Activated CD8-positive, alpha-beta memory T cell treated with anti-CD3 and anti-CD28 coated beads, Interleukin-2, amount 50 U/mL, for 24 hours (primary cell): ENCODE data around the gene ZSCAN22.
"Not testable (repeated sequence)": the region's sequence is repeated elsewhere in the genome, so short reads cannot be mapped to it uniquely, and the experiment has no call there.

Experiments used
- DNase-seq: peaks from one replicate; pipeline ENCODE4 v3.0.0-alpha.2; 2020; ENCODE audit errors: extremely low read depth

ZSCAN22 gene

DNA sequence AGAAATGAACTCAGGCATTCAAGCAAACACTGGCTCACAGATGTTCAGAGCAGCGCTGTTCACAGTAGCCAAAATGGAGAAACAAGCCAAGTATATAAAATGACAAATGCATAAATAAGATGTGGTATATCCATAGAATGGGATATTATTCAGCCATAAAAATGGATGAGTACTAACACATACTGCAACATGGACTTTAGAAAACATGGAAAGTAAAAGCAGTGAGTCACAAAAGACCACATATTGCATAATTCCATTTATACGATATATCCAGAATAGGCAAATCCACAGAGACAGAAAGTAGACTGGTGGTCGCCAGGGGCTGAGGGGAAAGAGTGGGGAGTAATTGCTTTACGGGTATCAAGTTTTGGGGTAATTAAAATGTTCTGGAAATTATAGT, 47.4 kb downstream of the ZSCAN22 start:
- no peak for DNase-seq

DNA sequence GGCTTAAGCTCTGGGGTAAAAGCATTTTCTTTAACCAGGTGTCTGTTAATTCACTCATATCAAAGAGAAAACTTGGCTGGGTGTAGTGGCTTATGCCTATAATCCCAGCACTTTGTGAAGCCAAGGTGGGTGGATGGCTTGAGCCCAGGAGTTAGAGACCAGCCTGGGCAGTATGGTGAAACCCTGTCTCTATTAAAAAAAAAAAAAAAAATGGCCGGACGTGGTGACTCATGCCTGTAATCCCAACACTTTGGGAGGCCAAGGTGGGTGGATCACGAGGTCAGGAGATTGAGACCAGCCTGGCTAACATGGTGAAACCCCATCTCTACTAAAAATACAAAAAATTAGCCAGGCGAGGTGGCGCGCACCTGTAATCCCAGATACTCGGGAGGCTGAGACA, 49.9 kb downstream of the ZSCAN22 start:
- not testable (repeated sequence) for DNase-seq

DNA sequence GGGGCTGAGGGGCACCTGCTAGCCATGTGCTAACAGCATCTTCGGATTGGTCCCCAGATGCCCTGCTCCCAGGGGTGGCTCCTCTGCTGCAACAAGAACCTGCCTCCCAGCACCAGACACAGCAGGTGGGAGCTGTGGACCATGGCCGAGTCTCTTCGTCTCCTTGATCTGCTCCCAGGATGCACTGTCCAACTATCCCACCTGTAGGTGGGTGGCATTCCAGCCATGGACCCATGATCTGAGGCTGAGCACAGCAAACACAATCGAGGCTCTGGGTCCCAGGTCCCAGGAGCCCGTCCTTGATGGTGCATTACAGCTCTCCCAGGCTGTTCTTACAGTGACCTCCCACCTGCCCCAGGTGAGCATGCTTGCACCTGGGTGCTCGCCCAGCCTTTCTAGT, 52.5 kb downstream of the ZSCAN22 start:
- no peak for DNase-seq

GRCh38 chr19:58380037-58380661, 53.4 kb downstream of the ZSCAN22 start:
- DNase-seq = no peak

DNA sequence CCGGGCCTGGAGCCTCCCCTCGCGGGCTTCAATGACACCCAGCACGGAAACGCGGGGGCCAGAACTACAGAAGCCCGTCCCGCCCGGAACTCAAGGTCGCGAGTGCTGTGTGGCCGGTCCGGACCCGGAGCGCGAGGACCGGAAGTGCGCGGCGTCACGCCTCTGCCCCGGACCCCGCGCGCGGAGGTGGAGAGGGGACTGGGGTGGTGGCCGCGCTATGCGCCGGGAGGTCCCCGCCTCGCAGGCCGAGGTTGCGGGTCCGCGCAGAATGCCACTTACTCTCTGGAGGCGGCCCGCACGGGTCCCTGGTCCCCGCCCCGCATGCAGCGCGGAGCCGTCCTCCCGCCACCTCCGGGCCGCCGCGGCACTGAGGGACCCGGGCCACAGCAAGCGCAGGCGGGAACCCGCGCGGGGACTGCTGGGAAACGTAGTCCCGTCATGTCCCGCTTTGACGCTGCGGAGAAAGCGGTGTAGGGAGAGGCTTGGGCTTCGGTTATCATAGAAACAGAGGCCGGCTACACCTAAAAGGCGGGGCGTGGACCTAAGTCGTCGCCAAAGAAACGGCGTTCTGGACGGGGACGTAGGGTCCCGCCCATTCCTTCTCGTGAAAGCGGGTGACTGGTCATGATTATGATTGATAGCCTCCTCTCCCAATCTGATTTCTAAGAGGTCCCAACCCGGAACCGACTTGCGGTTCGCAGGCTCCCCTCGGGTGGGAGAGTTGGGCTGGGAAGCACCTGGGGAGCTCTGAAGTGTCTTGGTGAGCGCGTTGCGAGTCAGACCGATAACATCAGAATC, 54.1 kb downstream of the ZSCAN22 start, which contains the start of gene ZNF837:
TSS of gene ZNF837 (minus strand) at position 369 of the 798 bp plus-strand sequence. CDS start 11,698 bp downstream, outside the sequence.
- DNase-seq = peak; percentile 97

DNA sequence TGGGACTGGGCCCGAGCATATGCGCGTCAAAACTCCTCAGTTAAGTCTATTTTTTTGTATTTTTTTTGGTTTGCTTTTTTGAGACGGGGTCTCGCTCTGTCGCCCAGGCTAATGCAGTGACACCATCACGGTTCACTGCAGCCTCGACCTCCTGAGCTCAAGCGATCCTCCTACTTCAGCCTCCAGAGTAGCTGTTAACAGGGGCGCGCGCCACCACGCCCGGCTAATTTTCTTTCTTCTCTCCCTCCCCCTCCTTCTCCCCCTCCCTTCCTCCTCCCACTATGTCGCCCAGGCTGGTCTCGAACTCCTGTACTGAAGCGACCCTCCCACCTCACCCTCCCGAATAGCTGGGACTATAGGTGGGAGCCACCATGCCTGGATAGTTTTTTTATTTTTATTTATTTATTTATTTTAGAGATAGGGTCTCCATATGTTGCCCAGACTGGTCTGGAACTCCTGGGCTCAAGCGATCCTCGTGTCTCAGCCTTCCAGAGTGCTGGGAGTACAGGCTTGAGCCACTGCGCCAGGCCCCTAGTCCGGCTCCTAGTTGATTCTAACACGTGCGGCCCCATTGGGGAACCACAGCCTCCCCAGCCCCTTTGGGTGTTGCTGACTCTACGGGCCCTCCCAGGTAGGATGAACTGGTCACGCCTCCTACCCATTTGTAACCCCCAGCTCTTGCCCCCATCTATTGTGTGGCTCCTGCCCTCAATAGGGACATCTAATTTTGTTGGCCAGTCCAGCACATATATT, 54.8 kb downstream of the ZSCAN22 start:
- DNase-seq = no peak

GRCh38 chr19:58382997-58383603, 56.3 kb downstream of the ZSCAN22 start:
- no peak for DNase-seq

DNA sequence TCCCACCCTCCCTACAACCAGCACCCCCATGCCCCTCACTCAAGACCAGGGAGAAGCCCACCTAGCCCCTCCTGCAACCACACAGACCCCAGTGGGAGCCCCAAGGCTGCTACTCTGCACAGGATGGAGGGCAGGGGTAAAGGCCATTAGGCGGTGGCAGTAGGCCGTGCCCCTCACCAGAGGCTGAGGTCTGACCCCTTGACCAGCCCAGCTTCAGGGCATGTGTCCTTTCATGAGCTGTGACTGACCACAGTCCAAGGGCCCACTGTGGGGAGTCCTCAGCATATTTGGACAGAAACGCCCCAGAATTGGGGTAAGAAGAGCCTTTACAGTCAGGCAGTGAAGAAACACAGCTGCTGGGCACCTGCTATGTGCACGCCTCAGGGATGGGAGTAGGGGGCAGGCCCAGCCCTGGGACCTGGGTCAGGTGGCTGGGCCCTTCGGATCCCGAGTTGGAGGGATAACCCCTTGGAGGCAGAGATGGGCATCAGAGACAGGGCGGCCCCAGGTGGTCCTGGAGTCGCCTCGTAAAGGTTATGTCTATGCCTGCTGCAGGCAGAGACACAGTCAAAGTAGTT, 58.6 kb downstream of the ZSCAN22 start:
- DNase-seq = no peak

DNA sequence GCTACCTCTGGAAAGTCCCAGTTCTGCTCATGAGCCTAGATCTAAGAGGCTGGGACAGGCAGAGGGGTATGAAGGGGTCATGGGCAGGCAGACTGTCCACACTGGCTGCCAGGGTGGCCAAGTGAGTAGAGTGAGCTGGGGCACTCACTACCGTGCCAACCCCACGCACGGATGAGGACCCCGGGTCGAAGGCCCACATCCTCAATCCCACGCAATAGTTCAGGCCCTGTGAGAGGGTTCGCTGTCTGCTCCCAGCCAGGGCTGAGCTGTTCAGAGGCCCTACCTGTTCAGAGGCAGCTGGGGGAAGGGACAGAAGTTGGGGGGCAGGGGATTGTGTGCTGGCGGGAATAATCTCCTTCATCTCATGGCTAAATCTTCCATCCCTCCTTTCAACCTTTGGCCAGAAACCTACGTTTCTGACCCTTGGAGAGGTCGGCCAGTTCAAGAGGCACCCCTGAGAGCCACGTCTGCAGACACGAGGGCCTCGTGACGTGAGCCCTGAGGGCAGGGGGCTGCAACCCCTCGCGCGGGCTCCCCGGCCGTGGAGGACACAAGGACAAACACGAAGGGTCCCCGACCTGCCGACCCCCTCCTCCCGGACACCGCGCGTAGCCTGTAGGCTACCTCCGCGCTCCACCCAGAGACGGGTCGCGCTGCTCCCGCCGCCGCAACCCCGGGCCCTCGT, 59.2 kb downstream of the ZSCAN22 start:
- DNase-seq = no peak

GRCh38 chr19:58386576-58387337, 60.0 kb downstream of the ZSCAN22 start, which contains the start of gene RPS5:
Gene RPS5, plus strand, starts transcription at chr19:58387269. Its CDS starts 869 bp downstream, at chr19:58388138.
- peak; percentile 92 for DNase-seq

DNA sequence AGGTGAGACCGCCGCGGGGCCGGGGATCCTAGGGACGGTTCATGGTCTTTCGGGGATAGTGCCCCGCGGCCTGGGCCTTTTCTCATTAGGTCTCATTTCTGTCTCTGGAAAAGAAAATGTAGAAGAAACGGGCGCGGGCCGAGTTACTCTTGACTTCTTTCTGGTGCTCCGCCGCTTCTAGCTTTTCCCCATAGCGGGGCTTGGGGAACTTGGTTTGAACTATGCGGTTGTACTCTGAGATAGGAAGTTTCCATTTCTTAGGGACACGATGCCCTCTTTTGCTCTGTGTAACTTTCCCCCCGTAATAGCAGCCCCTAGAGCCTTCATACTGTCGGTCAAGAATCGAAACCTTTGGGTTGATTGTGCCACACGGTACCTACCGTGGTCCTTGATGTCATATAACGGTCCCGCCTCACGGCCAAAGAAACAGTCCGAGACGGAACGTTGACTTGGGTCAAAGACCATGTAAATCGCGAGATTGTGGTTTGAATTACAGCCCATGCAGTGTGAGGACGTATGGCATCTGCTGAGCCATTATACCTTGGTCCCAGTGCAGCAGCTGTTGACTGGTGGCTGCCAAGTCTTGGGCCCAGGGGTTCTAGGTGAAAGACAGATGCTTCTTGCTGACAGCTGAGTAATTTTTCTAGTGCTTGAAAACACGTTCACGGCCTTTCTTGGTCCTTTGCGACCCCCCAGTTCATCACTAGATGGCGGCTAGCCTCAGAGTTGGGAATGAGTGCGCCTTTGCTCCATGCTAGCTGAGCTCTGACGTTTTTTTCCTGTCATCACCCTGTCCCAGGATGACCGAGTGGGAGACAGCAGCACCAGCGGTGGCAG, 60.8 kb downstream of the ZSCAN22 start:
- no peak for DNase-seq

DNA sequence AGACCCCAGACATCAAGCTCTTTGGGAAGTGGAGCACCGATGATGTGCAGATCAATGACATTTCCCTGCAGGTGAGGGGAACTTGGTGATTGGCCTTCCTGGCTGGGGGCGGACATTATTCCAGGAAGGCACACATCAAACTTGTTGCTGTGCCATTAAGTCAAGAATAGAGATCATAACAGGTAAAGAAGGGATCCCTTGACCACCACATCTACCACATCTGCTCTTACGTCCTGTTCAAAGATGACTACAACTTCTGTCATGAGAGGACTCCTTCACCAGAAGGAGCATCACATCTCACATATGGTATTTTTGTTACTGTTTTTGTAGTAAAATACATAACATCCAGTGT, 61.4 kb downstream of the ZSCAN22 start:
- no peak for DNase-seq
